ENCODE measurements around the gene CYBB.

CYBB gene

GRCh38 chrX:37830371-37830770 is 50.5 kb downstream of the CYBB start:
- no peak for FAIRE-seq
- DNase-seq (ENCODE audit: insufficient read length, low spot score) = no peak

GRCh38 chrX:37834937-37835336 is 55.1 kb downstream of the CYBB start:
- no peak for FAIRE-seq
- no peak for DNase-seq (ENCODE audit: insufficient read length, low spot score)

GRCh38 chrX:37840931-37841330 is 61.1 kb downstream of the CYBB start:
- no peak for FAIRE-seq
- no peak for DNase-seq (ENCODE audit: insufficient read length, low spot score)

- DNase-seq (ENCODE audit: insufficient read length, low spot score) (no peak), FAIRE-seq (no peak)
Measured at GRCh38 chrX:37844622-37845021, 64.8 kb downstream of the CYBB start.

GRCh38 chrX:37846141-37846540 is 66.3 kb downstream of the CYBB start:
- DNase-seq (ENCODE audit: insufficient read length, low spot score) = no peak
- FAIRE-seq = no peak

- no peak for FAIRE-seq
- DNase-seq (ENCODE audit: insufficient read length, low spot score) = no peak
Measured at GRCh38 chrX:37846558-37846933, 66.7 kb downstream of the CYBB start.

GRCh38 chrX:37846934-37847732 is 67.3 kb downstream of the CYBB start, which contains the start of gene DYNLT3:
Gene DYNLT3, minus strand, starts transcription at chrX:37847571. Its CDS starts 61 bp downstream, at chrX:37847510.
- FAIRE-seq (peak; percentile 97), DNase-seq (ENCODE audit: insufficient read length, low spot score) (peak; percentile 53)

GRCh38 chrX:37847733-37848197 is 67.9 kb downstream of the CYBB start:
- DNase-seq (ENCODE audit: insufficient read length, low spot score) (no peak), FAIRE-seq (no peak)

GRCh38 chrX:37854148-37854547 is 74.3 kb downstream of the CYBB start:
- no peak for DNase-seq (ENCODE audit: insufficient read length, low spot score)

GRCh38 chrX:37854748-37855147 is 74.9 kb downstream of the CYBB start:
- DNase-seq (ENCODE audit: insufficient read length, low spot score) (no peak), FAIRE-seq (no peak)

More at GRCh38 chrX:37854148-37854547, 74.3 kb downstream of the CYBB start:
- FAIRE-seq = no peak

- DNase-seq (ENCODE audit: insufficient read length, low spot score) (no peak), FAIRE-seq (no peak)
Measured at GRCh38 chrX:37860721-37861120, 80.9 kb downstream of the CYBB start.

GRCh38 chrX:37862851-37863250 is 83.0 kb downstream of the CYBB start:
- no peak for FAIRE-seq
- DNase-seq (ENCODE audit: insufficient read length, low spot score) = no peak
